ENCODE data around the gene ZNF831. TPM values are rescaled to one million over a fixed set of nuclear protein-coding genes. Genes with fewer than 3 reads are reported as not detected.

The ZNF831 gene
- polyA plus RNA-seq, 1 of the 3 experiments (the other 2 are of a cell fraction), result not detected

- H3K27ac ChIP-seq (ENCODE audit: low read depth in 2 of 2, low read length in 1 of 2), result peak overlapping the region in 1 of 2 experiments; percentile 39; a peak in 3 of 4 replicates
- H3K36me3 ChIP-seq (replicated peaks in 1 of 2; ENCODE audit: control insufficient read depth in 1 of 2, insufficient read depth in 2 of 2, low read length in 1 of 2), result no peaks in the 10 kb centered on the region
- H3F3A ChIP-seq (replicated peaks; ENCODE audit: insufficient read depth), result peaks cover 6% of the 10 kb centered on the region
- CTCF ChIA-PET, result interaction anchor here (1.0 kb wide), 1 partner anchor 25 kb away, joined by 3 read pairs; no protein-coding TSS in a partner anchor
- no peak for DNase-seq
- no peak for TF ChIP-seq USF2 (IDR thresholded peaks at IDR 0.05; ENCODE audit: borderline replicate concordance, low read depth, low read length)
- peak in 1 of 2 experiments; percentile 39; a peak in 1 of 4 replicates for TF ChIP-seq EP300 (IDR thresholded peaks at IDR 0.05; ENCODE audit: borderline replicate concordance in 1 of 2, low read depth in 1 of 2, low read length in 1 of 2)
- peak; percentile 32; the same call in 1 of the 2 replicates for TF ChIP-seq FOSL2 (IDR thresholded peaks at IDR 0.05; ENCODE audit: borderline replicate concordance, low read depth)
- peak; percentile 7; the same call in 1 of the 2 replicates for TF ChIP-seq TCF12 (IDR thresholded peaks at IDR 0.05)
- TF ChIP-seq RXRA (IDR thresholded peaks at IDR 0.05; ENCODE audit: borderline replicate concordance, low read depth), result no peak
- no peak for TF ChIP-seq TEAD4 (IDR thresholded peaks at IDR 0.05; ENCODE audit: borderline replicate concordance, insufficient read depth)
- TF ChIP-seq NFIC (IDR thresholded peaks at IDR 0.05; ENCODE audit: borderline replicate concordance), result peak; percentile 17; the same call in 1 of the 2 replicates
- peak; percentile 49 for TF ChIP-seq JUND (IDR thresholded peaks at IDR 0.05)
- TF ChIP-seq SIN3A (IDR thresholded peaks at IDR 0.05; ENCODE audit: borderline replicate concordance, low read depth, low read length), result no peak
- no peak for TF ChIP-seq POLR2AphosphoS5 (IDR thresholded peaks at IDR 0.05; ENCODE audit: low read depth, low read length)
- no peak for TF ChIP-seq MAX (IDR thresholded peaks at IDR 0.05; ENCODE audit: low read depth)
- H2AFZ ChIP-seq (ENCODE audit: low read depth), result peak overlapping the region; percentile 83
- H3K4me1 ChIP-seq (ENCODE audit: control insufficient read depth in 1 of 2, insufficient read depth in 2 of 2, low read depth in 1 of 2, low read length in 1 of 2), result peaks cover 0 to 6% of the 10 kb centered on the region in 2 experiments; a peak in 2 of 4 replicates
- no peaks in the 10 kb centered on the region for H3K9me3 ChIP-seq
- no peaks in the 10 kb centered on the region for H3K9me2 ChIP-seq
- H4K20me1 ChIP-seq (ENCODE audit: insufficient read depth), result no peaks in the 10 kb centered on the region
- no peaks in the 10 kb centered on the region; the same call in 1 of the 2 replicates for H3K27me3 ChIP-seq (ENCODE audit: insufficient read depth)
- H3K4me2 ChIP-seq, result peak overlapping the region; percentile 42; the same call in 1 of the 2 replicates
- H3K79me2 ChIP-seq (ENCODE audit: insufficient read depth), result no peaks in the 10 kb centered on the region
- no peak overlapping the region for H3K9ac ChIP-seq
- 14% methylated on average over 4 of the region's 4 CpGs for WGBS (ENCODE audit: low lambda C conversion rate)
- H3K4me3 ChIP-seq (ENCODE audit: low read depth in 2 of 2, low read length in 1 of 2), result no peak overlapping the region
- POLR2A ChIA-PET, result no interaction called here
These were observed 84.4 kb downstream of the ZNF831 start for GRCh38 chr20:59247731-59248684.

DNA sequence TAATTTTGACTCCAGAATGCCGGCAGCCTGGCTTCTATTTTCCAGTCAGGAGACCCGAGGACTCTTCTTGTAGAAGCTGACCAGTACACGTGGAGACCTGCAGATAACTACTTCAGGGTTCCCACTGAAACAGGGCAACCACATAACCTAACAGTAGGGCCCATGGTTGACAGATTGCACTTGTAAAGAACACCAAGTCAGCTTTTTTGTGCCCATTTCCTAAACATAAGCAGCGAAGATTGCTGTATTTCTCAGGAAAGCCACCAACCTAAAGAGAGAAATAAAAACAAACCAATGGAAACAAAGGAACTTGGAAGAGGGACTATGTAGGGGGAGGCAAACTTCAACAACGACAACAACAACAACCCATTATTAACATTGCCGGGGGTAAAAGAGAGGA lies 86.7 kb downstream of the ZNF831 start:
- no peak overlapping the region for H3K4me3 ChIP-seq (ENCODE audit: low read depth in 2 of 2, low read length in 1 of 2)
- ChIA-PET CTCF (interaction anchor here (0.7 to 1.2 kb wide), 2 partner anchors 145 to 154 kb away, joined by 3 read pairs; no protein-coding TSS in a partner anchor), POLR2A (no interaction called here)
- no peaks in the 10 kb centered on the region; the same call in 1 of the 2 replicates for H3K27me3 ChIP-seq (ENCODE audit: insufficient read depth)
- H3K27ac ChIP-seq (ENCODE audit: low read depth in 2 of 2, low read length in 1 of 2), result no peak overlapping the region
- H3K36me3 ChIP-seq (replicated peaks in 1 of 2; ENCODE audit: control insufficient read depth in 1 of 2, insufficient read depth in 2 of 2, low read length in 1 of 2), result no peaks in the 10 kb centered on the region
- no peaks in the 10 kb centered on the region for H4K20me1 ChIP-seq (ENCODE audit: insufficient read depth)
- peaks cover 6% of the 10 kb centered on the region for H3F3A ChIP-seq (replicated peaks; ENCODE audit: insufficient read depth)
- no peaks in the 10 kb centered on the region for H3K9me3 ChIP-seq
- H3K9me2 ChIP-seq, result no peaks in the 10 kb centered on the region
- H3K9ac ChIP-seq, result no peak overlapping the region
- 65% methylated on average over 6 of the region's 6 CpGs for WGBS (ENCODE audit: low lambda C conversion rate)
- peaks cover 0 to 11% of the 10 kb centered on the region in 2 experiments; a peak in 2 of 4 replicates for H3K4me1 ChIP-seq (ENCODE audit: control insufficient read depth in 1 of 2, insufficient read depth in 2 of 2, low read depth in 1 of 2, low read length in 1 of 2)
- no peak for DNase-seq
- no peak overlapping the region for H3K4me2 ChIP-seq
- no peak overlapping the region for H2AFZ ChIP-seq (ENCODE audit: low read depth)
- no peaks in the 10 kb centered on the region for H3K79me2 ChIP-seq (ENCODE audit: insufficient read depth)
- TF ChIP-seq EP300 (IDR thresholded peaks at IDR 0.05; ENCODE audit: borderline replicate concordance in 1 of 2, low read depth in 1 of 2, low read length in 1 of 2) (no peak), TCF12 (IDR thresholded peaks at IDR 0.05) (no peak), CHD2 (IDR thresholded peaks at IDR 0.05; ENCODE audit: low read length, partially characterized antibody) (no peak), YY1 (IDR thresholded peaks at IDR 0.05; ENCODE audit: low read depth) (no peak), MEF2A (IDR thresholded peaks at IDR 0.05; ENCODE audit: borderline replicate concordance, low read depth) (no peak), FOXJ3 (CRISPR knock-in tag; IDR thresholded peaks at IDR 0.05) (no peak), RCOR1 (IDR thresholded peaks at IDR 0.05; ENCODE audit: low read length) (no peak), MAX (IDR thresholded peaks at IDR 0.05; ENCODE audit: low read depth) (no peak)
- TF ChIP-seq, protein P1, sequence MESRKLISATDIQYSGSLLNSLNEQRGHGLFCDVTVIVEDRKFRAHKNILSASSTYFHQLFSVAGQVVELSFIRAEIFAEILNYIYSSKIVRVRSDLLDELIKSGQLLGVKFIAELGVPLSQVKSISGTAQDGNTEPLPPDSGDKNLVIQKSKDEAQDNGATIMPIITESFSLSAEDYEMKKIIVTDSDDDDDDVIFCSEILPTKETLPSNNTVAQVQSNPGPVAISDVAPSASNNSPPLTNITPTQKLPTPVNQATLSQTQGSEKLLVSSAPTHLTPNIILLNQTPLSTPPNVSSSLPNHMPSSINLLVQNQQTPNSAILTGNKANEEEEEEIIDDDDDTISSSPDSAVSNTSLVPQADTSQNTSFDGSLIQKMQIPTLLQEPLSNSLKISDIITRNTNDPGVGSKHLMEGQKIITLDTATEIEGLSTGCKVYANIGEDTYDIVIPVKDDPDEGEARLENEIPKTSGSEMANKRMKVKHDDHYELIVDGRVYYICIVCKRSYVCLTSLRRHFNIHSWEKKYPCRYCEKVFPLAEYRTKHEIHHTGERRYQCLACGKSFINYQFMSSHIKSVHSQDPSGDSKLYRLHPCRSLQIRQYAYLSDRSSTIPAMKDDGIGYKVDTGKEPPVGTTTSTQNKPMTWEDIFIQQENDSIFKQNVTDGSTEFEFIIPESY (IDR thresholded peaks at IDR 0.05; ENCODE audit: borderline replicate concordance, low read depth), result no peak
- TF ChIP-seq, protein P2, sequence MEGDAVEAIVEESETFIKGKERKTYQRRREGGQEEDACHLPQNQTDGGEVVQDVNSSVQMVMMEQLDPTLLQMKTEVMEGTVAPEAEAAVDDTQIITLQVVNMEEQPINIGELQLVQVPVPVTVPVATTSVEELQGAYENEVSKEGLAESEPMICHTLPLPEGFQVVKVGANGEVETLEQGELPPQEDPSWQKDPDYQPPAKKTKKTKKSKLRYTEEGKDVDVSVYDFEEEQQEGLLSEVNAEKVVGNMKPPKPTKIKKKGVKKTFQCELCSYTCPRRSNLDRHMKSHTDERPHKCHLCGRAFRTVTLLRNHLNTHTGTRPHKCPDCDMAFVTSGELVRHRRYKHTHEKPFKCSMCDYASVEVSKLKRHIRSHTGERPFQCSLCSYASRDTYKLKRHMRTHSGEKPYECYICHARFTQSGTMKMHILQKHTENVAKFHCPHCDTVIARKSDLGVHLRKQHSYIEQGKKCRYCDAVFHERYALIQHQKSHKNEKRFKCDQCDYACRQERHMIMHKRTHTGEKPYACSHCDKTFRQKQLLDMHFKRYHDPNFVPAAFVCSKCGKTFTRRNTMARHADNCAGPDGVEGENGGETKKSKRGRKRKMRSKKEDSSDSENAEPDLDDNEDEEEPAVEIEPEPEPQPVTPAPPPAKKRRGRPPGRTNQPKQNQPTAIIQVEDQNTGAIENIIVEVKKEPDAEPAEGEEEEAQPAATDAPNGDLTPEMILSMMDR (IDR thresholded peaks at IDR 0.05), result no peak
